Erythroblast (primary cell): ENCODE results near the gene GNB5.

Experiments used
- GATA1 ChIP-seq: IDR thresholded peaks from 2 replicates; pipeline ENCODE4 v1.6.1; 2011; ENCODE audit warnings: low read depth, mild to moderate bottlenecking, control low read depth, low read length, moderate library complexity
- POLR2A ChIP-seq: IDR thresholded peaks from 2 replicates; pipeline ENCODE4 v1.6.1; 2011; ENCODE audit warnings: mild to moderate bottlenecking, low read length

DNA sequence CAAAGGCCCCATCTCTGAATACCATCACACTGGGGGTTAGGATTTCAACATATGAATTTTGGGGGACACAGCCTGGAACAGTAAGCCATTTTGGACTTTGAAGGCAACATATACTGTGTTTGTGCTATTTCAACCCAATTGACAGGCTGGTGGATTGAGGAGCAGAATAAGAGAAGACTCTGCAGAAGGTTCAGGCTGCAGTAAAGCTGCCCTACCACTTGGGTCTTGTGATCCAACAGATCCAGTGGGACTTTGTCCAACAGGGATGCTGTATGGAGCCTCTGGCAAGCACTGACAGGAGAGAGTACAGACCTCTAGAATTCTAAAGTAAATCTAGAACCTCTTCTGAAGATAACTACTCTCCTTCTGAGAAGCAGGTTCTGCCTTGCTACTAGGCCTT lies 77.5 kb downstream of the GNB5 start:
- TF ChIP-seq POLR2A, result no peak
- no peak for TF ChIP-seq GATA1
